GM23338 (cell line): ENCODE measurements around the gene MTRR. TPM values are rescaled to one million over a fixed set of nuclear protein-coding genes. Genes with fewer than 3 reads are reported as not detected.
A peak's percentile ranks its signal among the peaks of the same experiment; 100 is the strongest.

Experiments used
- ATAC-seq: fragments of 200-7000 bp; cut with Tn5 transposase; 3 replicates; pipeline ENCODE4 v1.9.1; 2020
- DNase-seq: peaks from one replicate; pipeline ENCODE4 v3.0.0-alpha.2; 2015; ENCODE audit warnings: low spot score
- H2AFZ ChIP-seq: fragments of 200-600 bp; sonication (generic); 2 replicates; pipeline ENCODE4 v1.8.0; 2016; ENCODE audit warnings: antibody characterized with exemption, mild to moderate bottlenecking, moderate library complexity
- H3F3A ChIP-seq: fragments of 200-600 bp; sonication (generic); replicated peaks from 2 replicates; pipeline ENCODE4 v1.8.0; 2017; ENCODE audit warnings: antibody characterized with exemption, mixed run types, low read depth
- H3K27ac ChIP-seq: fragments of 200-600 bp; sonication (generic); 2 replicates; pipeline ENCODE4 v1.6.1; 2016; ENCODE audit warnings: low read depth
- H3K27me3 ChIP-seq: fragments of 200-600 bp; sonication (generic); 2 replicates; pipeline ENCODE4 v1.8.0; 2016; ENCODE audit warnings: mild to moderate bottlenecking, mixed run types, moderate library complexity; ENCODE audit not compliant: insufficient read depth
- H3K36me3 ChIP-seq: fragments of 200-600 bp; sonication (generic); 2 replicates; pipeline ENCODE4 v1.8.0; 2016; ENCODE audit warnings: mild to moderate bottlenecking; ENCODE audit not compliant: insufficient read depth
- H3K4me1 ChIP-seq: fragments of 200-600 bp; sonication (generic); 2 replicates; pipeline ENCODE4 v1.8.0; 2016; ENCODE audit warnings: mild to moderate bottlenecking, moderate library complexity; ENCODE audit not compliant: insufficient read depth
- H3K4me2 ChIP-seq: fragments of 200-600 bp; sonication (generic); 2 replicates; pipeline ENCODE4 v1.7.1; 2017; ENCODE audit warnings: mixed run types
- H3K4me3 ChIP-seq: fragments of 200-600 bp; sonication (generic); 2 replicates; pipeline ENCODE4 v1.6.1; 2016; ENCODE audit warnings: mixed run types
- H3K79me2 ChIP-seq: fragments of 200-600 bp; sonication (generic); replicated peaks from 2 replicates; pipeline ENCODE4 v1.8.0; 2017; ENCODE audit warnings: mild to moderate bottlenecking; ENCODE audit not compliant: insufficient read depth
- H3K9me2 ChIP-seq: fragments of 200-600 bp; sonication (generic); 2 replicates; pipeline ENCODE4 v1.8.0; 2017; ENCODE audit not compliant: insufficient read depth
- H4K20me1 ChIP-seq: fragments of 200-600 bp; sonication (generic); replicated peaks from 2 replicates; pipeline ENCODE4 v1.8.0; 2017; ENCODE audit warnings: mild to moderate bottlenecking; ENCODE audit not compliant: insufficient read depth
- H3K27ac Mint-ChIP-seq: 2 replicates; pipeline ENCODE4 v1.8.0; 2020; ENCODE audit warnings: inconsistent platforms, mild to moderate bottlenecking, moderate library complexity, mixed read lengths
- H3K27me3 Mint-ChIP-seq: 3 replicates; pipeline ENCODE4 v1.8.0; 2022; ENCODE audit warnings: low read depth, mild to moderate bottlenecking, moderate library complexity, mixed read lengths, inconsistent platforms; ENCODE audit not compliant: insufficient read depth, poor library complexity
- H3K36me3 Mint-ChIP-seq: 3 replicates; pipeline ENCODE4 v1.8.0; 2021; ENCODE audit warnings: low read depth, mild to moderate bottlenecking, inconsistent platforms, moderate library complexity, mixed read lengths
- H3K4me1 Mint-ChIP-seq: 3 replicates; pipeline ENCODE4 v1.8.0; 2020; ENCODE audit warnings: mild to moderate bottlenecking, inconsistent platforms, mixed read lengths
- H3K4me3 Mint-ChIP-seq: 3 replicates; pipeline ENCODE4 v1.8.0; 2021; ENCODE audit warnings: moderate library complexity, mild to moderate bottlenecking, inconsistent platforms, mixed read lengths
- H3K9me3 Mint-ChIP-seq: 3 replicates; pipeline ENCODE4 v1.8.0; 2020; ENCODE audit warnings: moderate library complexity, mild to moderate bottlenecking, inconsistent platforms, mixed read lengths
- CTCF ChIP-seq, 2 experiments: fragments of 200-600 bp in 1 of 2; sonication (generic) in 1 of 2; conservative IDR thresholded peaks; 2 replicates each; pipeline versions ENCODE4 v1.5.1 to v1.6.1; 2016 to 2017; ENCODE audit warnings: antibody characterized with exemption in 2 of 2, low read depth in 2 of 2, mild to moderate bottlenecking in 2 of 2, moderate library complexity in 1 of 2
- EZH2 ChIP-seq: fragments of 200-600 bp; sonication (generic); IDR thresholded peaks from one replicate; pipeline ENCODE4 v1.8.0; 2017; ENCODE audit warnings: antibody characterized with exemption, mild to moderate bottlenecking, low read depth; ENCODE audit not compliant: unreplicated experiment
- JUNB ChIP-seq: IDR thresholded peaks from one replicate; pipeline ENCODE4 v1.6.1; 2016; ENCODE audit warnings: antibody characterized with exemption; ENCODE audit not compliant: unreplicated experiment
- POLR2AphosphoS5 ChIP-seq: IDR thresholded peaks from 2 replicates; pipeline ENCODE4 v1.6.1; 2016; ENCODE audit warnings: antibody characterized with exemption, low read depth
- ZNF331 ChIP-seq: fragments of 250-450 bp; sonication (Bioruptor Pico); IDR thresholded peaks from 2 replicates; pipeline ENCODE4 v1.5.0; 2020; ENCODE audit warnings: low read depth, mild to moderate bottlenecking, moderate library complexity
- ZNF462 ChIP-seq: fragments of 250-450 bp; sonication (Bioruptor Pico); IDR thresholded peaks from 2 replicates; pipeline ENCODE4 v1.5.0; 2020; ENCODE audit warnings: mild to moderate bottlenecking, moderate library complexity
- polyA plus RNA-seq: library from polyadenylated mRNA; unstranded; fragments of >200 nt; fragmentation: Nextera tagmentation; extraction: Ambion mirVana; gene quantifications from 2 replicates; pipeline ENCODE4 v1.2.1, GENCODE V29; 2016
- total RNA-seq: library from RNA; depleted of rRNA; stranded (reverse); fragments of >200 nt; shearing (Covaris generic); gene quantifications from 2 replicates; pipeline ENCODE4 v1.2.3, GENCODE V29; 2014

The MTRR gene
- total and polyA plus RNA-seq, 2 experiments from 2014 or later, result 16.5 to 55.9 TPM

DNA sequence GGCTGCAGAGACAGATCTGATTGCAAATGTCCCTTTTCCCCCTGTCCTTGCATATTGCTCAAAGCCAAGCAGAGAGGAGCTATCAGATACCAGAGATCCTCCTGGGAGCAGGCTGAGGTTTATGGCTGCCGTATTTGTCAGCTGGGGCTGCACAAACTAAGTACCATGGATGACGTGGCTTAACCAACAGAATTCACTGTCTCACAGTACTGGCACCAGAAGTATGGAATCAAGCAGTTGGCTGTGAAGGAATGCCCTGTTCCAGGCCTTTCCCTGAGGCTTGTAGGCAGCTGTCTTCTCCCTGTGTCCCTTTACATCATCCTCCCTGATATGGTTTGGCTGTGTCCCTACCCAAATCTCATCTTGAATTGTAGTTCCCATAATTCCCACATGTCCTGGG lies 20.7 kb upstream of the MTRR start (continued):
- TF ChIP-seq ZNF462 (no peak), JUNB (no peak)

GRCh38 chr5:7849681-7850394 lies 19.1 kb upstream of the MTRR start:
- H3K4me2 ChIP-seq, result peak overlapping the region; percentile 93
- peak; percentile 79 for DNase-seq
- Mint-ChIP-seq H3K4me1 (peaks cover 8% of the 10 kb centered on the region), H3K9me3 (no peaks in the 10 kb centered on the region), H3K36me3 (no peaks in the 10 kb centered on the region; the same call in 2 of the 3 replicates), H3K27me3 (peaks cover 12% of the 10 kb centered on the region), H3K4me3 (peak overlapping the region; percentile 90), H3K27ac (peak overlapping the region; percentile 52; the same call in 1 of the 2 replicates)
- peaks cover 18% of the 10 kb centered on the region for H3K27me3 ChIP-seq
- H3K27ac ChIP-seq, result no peak overlapping the region
- ATAC-seq, result peak; percentile 57
- H2AFZ ChIP-seq, result peak overlapping the region; percentile 96
- H4K20me1 ChIP-seq, result no peaks in the 10 kb centered on the region
- no peaks in the 10 kb centered on the region for H3K79me2 ChIP-seq
- H3K9me2 ChIP-seq, result 0 out of 2 replicates have a peak, but pooled peaks cover 9% of the 10 kb centered on the region
- H3F3A ChIP-seq, result 0 out of 2 replicates have a peak, but pooled peaks cover 4% of the 10 kb centered on the region
- no peaks in the 10 kb centered on the region for H3K36me3 ChIP-seq
- 0 out of 2 replicates have a peak, but pooled peaks have one; percentile 24 for TF ChIP-seq POLR2AphosphoS5
- no peak for TF ChIP-seq ZNF331
- no peak for TF ChIP-seq EZH2
- TF ChIP-seq CTCF (conservative IDR thresholded peaks at IDR 0.05; ENCODE audit: low read depth in 2 of 2), result peak; percentile 27 to 68; a peak in 3 of 4 replicates
- H3K4me3 ChIP-seq, result peak overlapping the region; percentile 76
- peaks cover 9% of the 10 kb centered on the region; the same call in 1 of the 2 replicates for H3K4me1 ChIP-seq
